Measurements from ENCODE around the gene ABCA1.
A peak's percentile ranks its signal among the peaks of the same experiment; 100 is the strongest.
"Not testable (repeated sequence)": the region's sequence is repeated elsewhere in the genome, so short reads cannot be mapped to it uniquely, and the experiment has no call there.

ABCA1 gene

GRCh38 chr9:104794070-104794469 lies 133.9 kb downstream of the ABCA1 start:
- DNase-seq, result no peak

DNA sequence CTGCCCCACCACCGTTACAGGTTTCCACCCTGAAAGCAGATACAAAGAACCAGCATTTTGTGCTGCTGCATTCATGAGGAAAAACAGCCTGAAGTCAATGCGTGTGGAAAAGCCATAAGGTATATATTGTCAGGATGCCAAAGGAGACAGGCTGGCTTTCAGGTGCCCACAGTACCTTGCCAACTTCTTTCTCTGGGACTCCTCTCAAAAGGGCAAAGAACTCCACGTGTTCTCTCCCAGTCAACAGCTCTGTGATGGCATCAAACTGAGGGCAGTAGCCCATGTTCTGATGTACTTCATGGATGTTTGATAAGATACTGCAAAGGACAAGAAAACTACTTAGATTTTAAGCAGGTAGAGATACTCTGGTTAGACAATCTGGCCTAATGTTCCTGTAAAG lies 139.7 kb downstream of the ABCA1 start:
- no peak for DNase-seq

DNA sequence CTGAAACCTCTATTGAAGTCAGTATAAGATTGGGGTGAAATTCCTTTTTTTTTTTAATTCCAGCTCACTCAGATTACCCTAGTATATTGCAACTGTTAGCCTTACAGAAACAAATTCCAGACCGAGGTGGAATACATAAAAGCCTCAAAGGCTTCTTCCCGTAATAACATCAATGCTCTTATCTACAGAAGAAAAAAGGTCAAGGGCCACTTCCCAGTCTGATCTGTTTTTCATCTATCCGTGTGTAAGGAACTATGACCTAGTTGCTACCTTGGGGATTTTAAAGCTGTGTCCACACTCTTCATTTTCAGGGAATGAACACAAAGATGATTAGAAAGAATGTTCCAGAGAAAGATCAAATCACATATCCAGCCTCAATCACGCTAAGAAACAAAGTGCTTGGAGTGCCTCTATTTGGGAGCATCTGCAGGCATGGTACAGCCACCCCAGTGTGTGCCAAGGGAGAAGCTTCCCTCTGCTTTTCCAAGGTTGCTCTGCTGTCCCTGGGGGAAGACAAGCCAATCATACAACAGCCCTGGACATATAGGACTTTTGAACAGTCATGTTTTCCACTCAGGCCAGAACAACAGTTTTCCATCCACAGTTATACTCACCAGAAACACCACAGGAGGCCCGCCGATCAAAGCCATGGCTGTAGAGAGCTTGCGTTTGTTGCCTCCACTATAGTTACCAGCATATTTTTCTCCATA lies 140.5 kb downstream of the ABCA1 start:
- no peak for DNase-seq

DNA sequence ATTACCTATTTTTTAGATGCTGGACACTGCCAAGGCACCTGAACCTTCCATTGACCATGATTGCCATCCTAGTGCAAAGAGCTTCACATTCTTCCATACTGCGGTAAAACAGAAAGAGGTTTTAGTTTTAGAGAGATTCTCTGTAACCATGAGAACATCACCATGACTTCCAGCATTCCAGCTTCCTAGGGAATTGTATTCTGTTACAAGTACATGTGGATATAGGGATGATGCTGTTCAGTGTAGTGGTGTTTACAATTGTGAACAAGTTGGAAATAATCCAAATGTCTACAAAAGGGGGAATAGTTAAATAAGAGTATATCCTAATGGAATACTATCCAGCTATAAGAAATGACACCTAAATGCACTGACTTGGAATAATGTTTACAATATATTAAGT lies 141.7 kb downstream of the ABCA1 start:
- no peak for DNase-seq

- no peak for DNase-seq
These were observed 143.9 kb downstream of the ABCA1 start for GRCh38 chr9:104784098-104784497.

- DNase-seq, result no peak
These were observed 144.4 kb downstream of the ABCA1 start for GRCh38 chr9:104783588-104783987.

DNA sequence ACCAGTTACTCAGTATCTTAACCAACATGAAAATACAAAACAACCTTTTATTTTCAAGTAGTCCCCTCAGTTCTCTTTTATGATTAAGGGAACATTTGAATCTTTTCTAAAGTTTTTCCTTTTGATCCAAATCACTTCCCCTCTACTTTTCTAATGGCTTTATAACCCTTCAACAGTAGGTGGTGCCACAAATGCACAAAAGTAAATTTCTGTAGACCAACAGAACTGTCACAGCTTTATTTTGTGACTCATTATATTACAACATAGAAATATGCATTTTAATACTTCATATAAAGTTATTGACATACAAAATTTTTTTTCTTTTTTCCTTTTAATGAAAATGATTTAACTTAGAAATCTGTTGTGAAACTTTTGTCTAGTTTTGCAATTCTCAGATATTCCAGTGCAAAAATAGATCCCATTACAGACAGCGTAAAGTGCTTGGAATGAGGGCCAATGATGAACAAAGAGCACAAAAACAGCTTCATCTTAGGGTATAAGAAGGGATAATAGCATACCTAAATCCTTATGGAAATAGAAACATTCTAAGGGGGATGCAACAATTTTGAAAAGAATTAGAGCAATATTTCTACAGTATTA lies 147.1 kb downstream of the ABCA1 start:
- DNase-seq, result peak; percentile 70

GRCh38 chr9:104779946-104780535 lies 147.9 kb downstream of the ABCA1 start:
- DNase-seq, result no peak

- no peak for DNase-seq
These were observed 148.6 kb downstream of the ABCA1 start for GRCh38 chr9:104779334-104779733.

DNA sequence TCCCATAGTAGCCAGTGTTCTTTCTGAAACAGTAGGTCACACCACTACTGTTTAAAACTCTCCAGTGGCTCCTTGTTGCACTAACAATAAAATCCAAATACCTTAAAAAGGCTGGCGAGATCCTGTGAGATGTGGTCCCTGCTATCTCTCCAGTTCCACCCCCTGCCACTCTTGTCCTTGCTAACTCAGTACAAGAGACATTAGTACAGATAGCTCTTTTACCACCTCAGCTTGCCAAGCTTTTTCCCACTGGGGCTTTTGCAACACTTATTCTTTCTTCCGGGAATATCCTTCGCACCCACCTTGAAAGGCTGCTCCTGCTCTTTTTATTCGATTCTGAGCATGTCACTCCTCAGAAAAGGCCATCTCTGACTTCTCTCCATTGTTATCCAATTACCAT lies 149.2 kb downstream of the ABCA1 start:
- DNase-seq, result no peak

DNA sequence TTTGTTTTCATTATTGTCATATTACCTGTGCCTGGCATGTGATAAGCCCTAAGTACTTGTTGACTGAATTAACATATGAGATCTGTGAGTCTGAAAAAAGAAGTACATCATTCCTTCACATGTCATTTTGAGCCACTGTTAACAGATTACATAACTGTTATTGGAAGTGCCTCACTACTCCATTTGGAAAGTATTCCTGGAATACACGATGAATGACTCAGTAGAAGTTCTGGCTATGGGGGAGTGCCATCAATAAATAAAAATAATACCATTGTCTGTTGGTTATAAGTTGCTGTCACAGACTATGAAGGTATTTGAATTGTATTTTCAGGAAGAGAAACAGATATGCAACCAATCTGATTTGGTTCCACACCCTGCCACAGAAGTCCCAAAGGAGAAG lies 151.2 kb downstream of the ABCA1 start:
- DNase-seq, result peak; percentile 48

DNA sequence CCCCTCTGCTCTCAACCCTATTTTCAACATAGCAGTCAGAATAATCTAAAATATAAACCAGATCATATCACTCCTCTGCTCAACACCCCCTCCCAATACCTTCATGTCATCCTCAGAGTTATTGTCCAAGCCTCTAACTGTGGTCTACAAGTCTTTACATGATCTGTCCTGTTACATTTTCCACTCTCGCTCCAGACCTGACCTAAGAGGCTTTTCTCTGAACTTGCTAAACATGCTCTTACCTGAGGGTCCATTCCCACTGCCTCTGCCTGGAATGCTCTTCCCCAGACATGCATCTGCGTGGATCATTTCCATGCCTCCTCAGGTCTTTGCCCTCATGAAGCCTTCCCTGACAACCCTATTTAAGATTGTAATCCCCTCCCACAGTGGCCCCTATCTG lies 152.0 kb downstream of the ABCA1 start:
- no peak for DNase-seq

- DNase-seq, result no peak
These were observed 152.4 kb downstream of the ABCA1 start for GRCh38 chr9:104775574-104775936.

- DNase-seq, result no peak
These were observed 153.0 kb downstream of the ABCA1 start for GRCh38 chr9:104774831-104775573.

GRCh38 chr9:104774132-104774531 lies 153.8 kb downstream of the ABCA1 start:
- no peak for DNase-seq

DNA sequence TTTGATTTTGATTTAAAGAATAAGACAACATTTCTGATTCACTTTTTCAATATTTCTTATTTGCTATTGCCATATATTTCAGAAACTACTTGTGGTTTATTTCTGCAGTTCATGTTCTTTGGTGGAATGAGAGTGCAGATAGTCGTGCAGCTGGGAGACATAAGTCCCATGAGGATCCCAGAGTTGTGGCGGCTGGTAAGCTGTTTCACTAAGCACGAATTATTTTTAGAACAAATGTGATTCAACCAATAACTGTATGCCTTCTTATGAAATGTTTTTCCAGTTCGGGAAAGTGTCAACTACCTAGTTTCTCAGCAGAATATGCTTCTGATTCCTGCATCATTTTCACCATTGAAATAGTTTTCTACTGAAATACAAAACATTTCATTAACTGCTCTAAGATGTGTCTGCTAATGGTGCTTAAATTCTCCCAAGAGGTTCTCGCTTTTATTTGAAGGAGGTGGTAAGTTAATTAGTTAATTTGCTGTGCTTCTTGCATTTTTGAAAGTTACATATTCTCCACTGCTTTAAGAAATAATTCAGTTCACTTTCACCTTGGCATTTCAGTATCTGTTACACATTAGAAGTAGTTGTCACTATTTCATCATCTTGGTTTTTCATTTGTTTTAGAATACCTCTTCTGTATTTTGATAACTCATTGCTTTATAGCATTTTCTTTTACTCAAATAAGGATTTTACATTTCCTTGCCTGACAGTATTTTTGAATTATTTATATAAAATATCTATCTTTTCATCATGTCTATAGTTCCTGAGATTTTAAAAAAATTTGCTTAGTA lies 155.0 kb downstream of the ABCA1 start:
- DNase-seq, result peak; percentile 69

DNA sequence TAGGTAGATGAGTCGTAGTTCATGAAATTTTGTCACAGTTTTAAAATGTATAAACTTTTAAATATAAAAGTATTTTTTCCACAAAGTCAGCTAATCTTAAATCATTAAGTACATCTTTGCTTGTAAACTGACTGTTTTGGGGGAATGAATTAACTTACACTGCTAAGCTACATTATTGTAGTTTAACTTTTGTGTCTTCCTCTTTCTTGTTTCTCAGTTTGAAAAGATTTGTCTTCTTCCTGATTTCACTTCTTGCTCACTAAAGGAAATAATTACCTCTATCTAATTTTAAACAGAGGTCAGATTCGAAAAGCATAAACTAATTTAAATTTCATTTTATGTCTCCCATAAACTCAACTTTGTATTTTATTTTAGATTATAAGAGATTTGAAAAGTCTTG lies 158.3 kb downstream of the ABCA1 start:
- DNase-seq, result no peak

DNA sequence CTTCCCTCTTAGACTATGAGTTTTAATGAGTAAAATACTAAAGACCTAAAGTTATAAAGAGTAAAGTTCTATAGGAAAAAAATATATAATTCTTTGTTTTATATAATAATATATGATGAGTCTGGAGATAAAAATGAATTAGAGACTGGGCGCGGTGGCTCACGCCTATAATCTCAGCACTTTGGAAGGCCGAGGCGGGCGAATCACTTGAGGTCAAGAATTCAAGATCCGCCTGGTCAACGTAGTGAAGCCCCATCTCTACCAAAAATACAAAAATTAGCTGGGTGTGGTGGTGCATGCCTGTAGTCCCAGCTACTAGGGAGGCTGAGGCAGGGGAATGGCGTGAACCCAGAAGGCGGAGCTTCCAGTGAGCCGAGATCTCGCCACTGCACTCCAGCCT lies 158.9 kb downstream of the ABCA1 start:
- DNase-seq, result not testable (repeated sequence)

DNA sequence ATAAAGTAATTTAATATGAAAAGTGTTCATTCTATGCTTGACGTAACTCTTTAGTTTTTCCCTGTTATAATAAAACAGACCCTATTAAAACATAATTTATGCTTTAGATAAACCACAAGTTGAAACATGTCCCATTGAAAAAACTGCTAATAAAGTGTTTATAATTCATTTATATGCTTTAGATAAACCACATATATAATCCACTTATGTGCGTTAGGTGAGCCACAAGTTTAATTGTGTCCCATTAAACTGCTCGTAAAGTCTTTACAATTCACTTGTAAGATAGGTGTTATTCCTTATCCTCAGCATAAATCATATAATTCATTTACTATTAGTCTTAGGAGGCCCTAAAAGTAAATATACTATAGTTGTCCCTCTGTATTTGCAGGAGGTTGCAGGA lies 160.4 kb downstream of the ABCA1 start:
- DNase-seq, result no peak

DNA sequence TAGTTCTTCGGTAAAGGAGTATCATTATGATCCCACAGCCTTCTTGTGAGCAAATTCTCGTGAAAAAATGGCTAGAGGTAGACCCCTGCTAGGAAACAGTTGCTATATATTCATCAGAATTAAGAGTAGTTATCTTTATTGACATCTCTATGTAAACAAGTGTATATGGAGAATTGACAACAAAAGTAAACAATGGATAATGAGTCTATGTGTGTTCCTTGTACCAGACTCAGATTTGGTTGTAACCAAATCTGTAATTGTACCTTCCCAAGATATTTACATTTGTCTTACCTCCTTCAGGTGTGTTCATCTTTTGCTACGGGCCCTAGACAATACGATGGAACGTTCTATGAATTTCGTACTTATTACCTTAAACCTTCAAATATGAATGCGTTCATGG lies 161.9 kb downstream of the ABCA1 start:
- no peak for DNase-seq

DNA sequence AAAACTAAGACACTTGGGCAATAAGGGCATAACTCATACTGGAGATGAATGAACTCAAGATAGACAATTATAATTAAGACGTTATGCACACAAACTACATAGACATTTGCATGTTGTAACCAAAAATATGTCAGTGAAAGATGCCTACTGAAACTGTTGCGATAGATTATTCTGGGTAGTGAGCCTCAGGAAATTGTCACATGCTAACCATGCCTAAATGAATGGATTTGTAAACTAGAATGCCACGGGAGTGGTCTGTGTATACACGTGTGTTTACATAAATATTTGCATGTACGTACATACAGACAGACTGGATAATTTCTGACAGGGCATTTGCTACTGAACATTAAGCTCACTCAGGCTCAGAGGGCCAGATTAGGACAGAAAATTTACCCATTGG lies 162.8 kb downstream of the ABCA1 start:
- DNase-seq, result peak; percentile 10

DNA sequence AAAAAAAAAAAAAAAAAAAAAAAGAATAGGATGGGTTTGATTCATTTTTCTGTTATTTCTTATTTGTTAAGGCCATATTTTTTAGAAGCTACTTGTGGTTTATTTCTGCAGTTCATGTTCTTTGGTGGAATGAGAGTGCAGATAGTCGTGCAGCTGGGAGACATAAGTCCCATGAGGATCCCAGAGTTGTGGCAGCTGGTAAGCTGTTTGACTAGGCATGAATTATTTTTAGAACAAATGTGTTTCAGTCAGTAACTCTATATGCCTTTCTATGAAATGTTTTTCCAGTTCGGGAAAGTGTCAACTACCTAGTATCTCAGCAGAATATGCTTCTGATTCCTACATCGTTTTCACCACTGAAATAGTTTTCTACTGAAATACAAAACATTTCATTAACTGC lies 169.0 kb downstream of the ABCA1 start:
- peak; percentile 30 for DNase-seq
